GM21529 (cell line): Measurements from ENCODE around the gene NR2F1-AS1.

ENCODE experiments used
- ATAC-seq: cut with Tn5 transposase; IDR thresholded peaks from one replicate; pipeline ENCODE4 v1.9.1; 2021; ENCODE audit not compliant: unreplicated experiment

Gene NR2F1-AS1

GRCh38 chr5:93436083-93436482 is 144.9 kb downstream of the NR2F1-AS1 start:
- no peak for ATAC-seq

DNA sequence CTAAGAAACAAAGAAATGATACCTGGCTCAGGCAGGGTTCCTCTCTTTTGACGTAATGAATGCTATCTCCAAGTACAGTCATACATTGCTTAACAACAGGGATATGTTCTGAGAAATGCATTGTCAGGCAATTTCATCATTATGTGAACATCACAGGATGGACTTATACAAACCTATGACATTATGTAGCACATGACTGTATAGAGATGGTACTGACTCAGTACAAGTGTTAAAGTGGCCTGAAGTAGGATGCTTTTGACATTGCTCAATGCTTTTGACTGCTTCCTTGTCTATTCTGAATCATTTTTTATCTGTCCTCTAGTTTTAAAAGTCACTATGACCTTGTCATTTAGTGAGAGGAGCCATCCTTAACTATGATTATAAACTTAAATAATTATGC is 147.6 kb downstream of the NR2F1-AS1 start:
- no peak for ATAC-seq

GRCh38 chr5:93431250-93431649 is 149.8 kb downstream of the NR2F1-AS1 start:
- no peak for ATAC-seq

- ATAC-seq, result no peak
Observed at GRCh38 chr5:93430673-93431199, 150.3 kb downstream of the NR2F1-AS1 start.

DNA sequence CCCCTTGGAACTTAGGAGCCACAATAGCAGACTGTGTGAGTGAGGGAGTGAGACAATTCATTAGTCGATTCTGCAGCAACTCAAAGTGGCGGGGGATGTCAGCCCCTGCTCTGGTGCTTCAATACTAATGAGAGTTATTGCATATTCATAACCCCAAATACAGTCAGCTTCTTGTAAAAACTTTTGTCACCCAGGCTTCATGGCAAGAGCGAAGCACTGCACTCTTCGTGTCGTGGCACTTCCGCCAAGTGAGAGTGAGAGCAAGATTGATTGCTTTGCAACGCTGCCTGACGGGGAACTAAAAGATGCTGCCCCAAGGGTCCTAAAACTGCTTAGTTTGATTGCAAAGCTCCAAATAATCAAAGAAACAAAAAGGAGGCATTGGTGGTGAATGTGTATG is 150.9 kb downstream of the NR2F1-AS1 start:
- no peak for ATAC-seq

GRCh38 chr5:93428868-93429267 is 152.2 kb downstream of the NR2F1-AS1 start:
- ATAC-seq, result no peak

- no peak for ATAC-seq
Observed at GRCh38 chr5:93427316-93427715, 153.7 kb downstream of the NR2F1-AS1 start.

DNA sequence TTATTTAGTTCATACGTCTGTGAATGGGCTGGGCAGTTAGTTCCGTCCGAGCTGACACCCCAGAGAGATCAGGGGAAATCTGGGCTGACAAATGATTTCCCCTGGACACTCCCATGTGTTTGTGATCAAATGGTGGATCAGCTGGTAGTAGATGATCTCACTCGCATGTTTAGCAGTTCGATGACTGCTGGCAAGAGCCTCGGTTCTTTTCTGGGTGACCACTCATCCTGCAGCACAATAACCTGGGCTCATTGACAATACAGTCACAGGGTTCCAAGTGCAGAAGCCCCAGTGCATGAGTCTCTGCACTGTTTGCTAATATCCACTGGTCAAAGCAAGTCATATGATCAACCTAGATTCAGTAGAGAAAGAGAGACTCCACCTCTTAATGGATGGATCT is 155.9 kb downstream of the NR2F1-AS1 start:
- no peak for ATAC-seq

DNA sequence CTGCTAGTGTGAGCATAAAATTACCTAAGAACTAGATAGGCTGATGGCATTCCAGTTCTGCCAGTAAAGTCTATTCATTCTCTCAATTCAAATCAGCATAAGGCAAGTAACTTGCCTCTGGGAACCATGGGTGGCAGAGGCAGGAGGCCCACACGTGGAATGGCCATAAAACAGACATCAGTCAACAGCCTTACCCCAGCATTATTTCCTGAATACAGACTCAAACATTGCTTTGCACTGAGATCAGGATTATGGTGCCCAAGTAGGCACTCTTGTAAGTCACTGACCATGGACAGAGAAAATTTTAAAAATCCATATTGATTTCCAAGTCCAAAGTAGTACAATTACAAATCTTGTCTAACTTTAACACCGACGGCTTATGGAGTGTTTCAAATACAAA is 157.7 kb downstream of the NR2F1-AS1 start:
- no peak for ATAC-seq

DNA sequence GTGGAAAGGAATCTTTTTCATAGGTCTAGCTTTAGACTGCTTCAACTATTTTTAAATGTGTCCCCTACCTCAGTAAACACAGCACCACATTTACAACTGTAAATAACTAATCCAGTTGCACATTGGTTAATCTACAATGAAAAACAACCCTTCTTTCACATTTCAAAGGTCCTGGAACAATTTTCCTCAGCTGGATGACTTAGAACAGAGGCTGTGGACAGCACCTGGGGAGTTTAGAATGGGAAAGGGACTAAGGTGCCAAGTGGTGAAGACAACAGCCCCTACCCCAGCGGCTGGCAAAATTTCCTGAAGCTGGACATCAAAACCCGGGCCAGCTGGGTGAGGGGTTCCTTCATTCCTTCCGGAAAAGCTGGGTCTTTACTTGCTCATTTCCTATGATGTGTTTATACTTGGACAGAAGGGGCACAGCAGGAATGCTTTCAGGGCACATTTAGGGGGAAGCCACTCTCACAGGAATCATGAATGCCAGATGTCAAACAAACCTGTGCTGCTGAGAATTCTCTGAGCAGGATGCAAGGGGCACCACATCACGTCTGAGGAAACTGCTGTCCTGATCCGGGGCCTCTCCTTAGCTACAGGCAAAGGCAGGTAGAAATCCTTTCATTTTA is 158.3 kb downstream of the NR2F1-AS1 start:
- ATAC-seq, result no peak

GRCh38 chr5:93421987-93422401 is 159.0 kb downstream of the NR2F1-AS1 start:
- ATAC-seq, result no peak

GRCh38 chr5:93421468-93421867 is 159.6 kb downstream of the NR2F1-AS1 start:
- ATAC-seq, result no peak

GRCh38 chr5:93417490-93417889 is 163.5 kb downstream of the NR2F1-AS1 start:
- ATAC-seq, result no peak

DNA sequence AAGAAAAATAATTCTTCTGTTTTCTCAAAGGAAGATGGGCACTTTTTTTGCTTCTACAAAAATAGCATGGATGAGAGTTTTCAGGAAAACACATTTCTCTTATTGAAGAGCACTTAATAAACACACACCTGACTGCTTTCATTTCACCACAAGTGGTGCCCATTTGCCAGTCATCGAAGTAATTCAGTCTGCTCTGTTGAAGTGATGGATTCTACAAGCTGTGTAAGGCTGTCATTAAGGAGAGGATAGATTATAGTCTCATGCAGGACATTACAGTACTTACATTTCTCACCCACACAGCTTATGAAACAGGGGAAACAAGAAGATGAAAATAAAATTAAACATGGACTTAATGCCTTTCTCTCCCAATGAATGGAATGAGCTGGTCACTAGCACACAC is 165.2 kb downstream of the NR2F1-AS1 start:
- no peak for ATAC-seq

- ATAC-seq, result no peak
Observed at GRCh38 chr5:93411716-93412115, 169.3 kb downstream of the NR2F1-AS1 start.

DNA sequence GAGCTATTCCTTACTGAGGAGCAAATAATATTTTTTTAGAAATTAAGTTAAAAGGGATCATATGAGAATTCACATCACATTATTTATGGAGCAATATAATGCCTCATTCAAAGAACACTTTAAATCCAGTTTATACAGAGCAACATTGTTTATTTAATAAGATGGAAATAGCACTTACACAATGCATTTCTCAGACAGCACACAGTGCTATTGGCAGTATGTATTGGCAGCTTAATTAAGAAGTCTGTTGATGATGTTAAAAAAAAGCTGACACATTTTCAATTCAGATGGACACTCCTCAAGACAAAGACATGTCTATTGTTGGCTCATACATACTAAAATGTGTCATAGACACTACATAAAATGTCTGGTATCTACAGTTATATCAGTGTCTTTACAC is 171.3 kb downstream of the NR2F1-AS1 start:
- ATAC-seq, result no peak

GRCh38 chr5:93407454-93407853 is 173.6 kb downstream of the NR2F1-AS1 start:
- no peak for ATAC-seq

DNA sequence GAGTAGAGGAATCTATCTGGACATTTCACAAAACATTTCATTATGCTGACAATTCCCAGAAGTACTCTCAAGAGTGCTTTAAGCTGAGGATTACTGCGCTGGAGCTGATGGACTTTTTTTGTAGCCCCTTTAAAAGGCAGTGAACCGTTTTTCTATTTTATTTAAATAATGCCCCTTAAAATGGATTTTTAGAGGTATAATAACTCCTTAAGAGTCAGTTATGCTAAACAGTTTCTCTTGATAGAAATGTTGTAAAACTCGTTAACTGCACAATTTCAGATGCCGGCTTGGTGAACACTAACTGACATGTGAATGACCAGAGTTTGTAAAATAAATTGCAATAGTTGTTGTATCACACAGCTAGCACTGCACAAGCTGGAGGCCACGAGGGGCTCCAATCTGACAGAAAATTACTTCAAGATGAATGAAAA is 174.0 kb downstream of the NR2F1-AS1 start:
- no peak for ATAC-seq

DNA sequence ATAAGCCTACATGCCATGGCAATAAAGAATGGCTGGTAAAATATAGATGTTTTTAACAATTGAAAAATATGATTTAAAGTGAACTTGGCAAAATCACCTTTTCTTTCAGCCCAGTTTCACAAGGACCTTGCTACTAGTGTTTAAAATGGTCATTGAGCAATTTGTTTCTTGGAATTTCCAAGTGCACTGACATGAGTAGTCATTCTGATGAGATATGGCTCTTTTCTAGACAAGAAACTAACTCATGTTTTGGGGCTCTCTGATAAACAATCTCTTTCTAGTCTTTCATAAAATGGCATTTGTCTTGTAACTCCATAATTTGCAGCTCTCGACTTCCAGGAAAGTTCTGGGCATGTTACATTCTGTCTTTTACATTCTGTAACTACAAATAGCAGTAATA is 176.8 kb downstream of the NR2F1-AS1 start:
- no peak for ATAC-seq

DNA sequence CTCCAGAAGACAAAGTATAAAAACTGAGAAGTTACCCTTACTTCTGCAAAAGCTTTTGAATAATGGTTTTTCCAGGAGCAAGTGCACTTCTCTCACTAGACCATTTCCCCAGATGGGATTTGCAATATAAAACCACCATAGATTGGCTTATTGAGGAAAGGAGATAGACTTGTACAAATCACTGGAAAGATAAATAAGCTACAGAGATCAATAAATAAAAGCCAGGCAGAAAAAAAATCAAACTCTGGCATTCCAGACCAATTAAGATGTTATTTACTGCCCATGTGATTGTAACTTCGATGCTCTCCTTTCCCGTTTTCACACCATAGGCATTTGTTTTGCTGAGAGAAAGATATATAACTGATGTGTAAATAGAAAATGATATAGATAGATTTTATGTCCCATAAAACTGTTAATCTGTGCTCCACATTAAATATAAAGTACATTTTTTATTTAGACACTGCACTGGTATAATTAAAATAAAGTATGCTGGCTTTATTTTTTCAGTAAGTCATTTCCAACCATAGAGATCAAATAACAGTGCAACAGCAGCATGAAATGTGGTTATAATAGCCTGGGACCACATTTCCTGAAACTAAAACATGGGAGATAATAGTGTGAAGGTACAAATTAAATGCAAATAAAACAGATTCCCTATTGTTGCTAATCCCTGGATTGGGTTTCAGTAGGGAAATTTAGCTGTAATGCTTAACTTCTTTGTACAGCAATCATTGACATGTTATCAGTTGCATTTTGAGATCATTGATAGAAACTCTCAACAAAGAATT is 177.7 kb downstream of the NR2F1-AS1 start:
- ATAC-seq, result no peak

GRCh38 chr5:93402451-93402850 is 178.6 kb downstream of the NR2F1-AS1 start:
- ATAC-seq, result no peak

DNA sequence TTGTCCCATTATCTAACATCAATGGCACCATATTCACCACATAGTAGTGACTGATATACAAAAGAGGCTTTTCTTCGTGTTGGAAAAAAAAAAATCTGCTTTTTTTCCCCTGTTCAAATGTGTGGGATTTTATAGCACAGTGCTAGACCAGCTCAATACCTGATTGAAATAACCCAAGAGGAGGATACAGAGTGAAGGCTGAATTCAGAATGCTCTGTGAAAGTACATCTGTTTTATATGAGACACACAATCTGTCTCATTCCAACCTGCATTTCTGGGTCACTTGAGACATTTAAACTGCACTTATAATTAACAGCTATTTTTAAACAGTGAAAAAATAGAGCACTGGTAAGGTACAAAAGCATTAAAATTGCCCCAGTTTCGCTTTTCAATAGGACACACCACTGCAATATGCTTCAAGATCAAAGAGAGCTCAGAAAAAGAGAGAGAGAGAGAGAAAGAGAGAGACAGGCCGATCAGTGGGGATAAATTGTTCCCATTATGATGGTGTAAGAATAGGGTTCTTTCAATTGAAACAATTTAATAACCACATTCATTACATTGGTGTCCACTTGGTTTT is 179.3 kb downstream of the NR2F1-AS1 start:
- no peak for ATAC-seq
